ENCODE measurements around the gene ZNF532.

ZNF532 gene

DNA sequence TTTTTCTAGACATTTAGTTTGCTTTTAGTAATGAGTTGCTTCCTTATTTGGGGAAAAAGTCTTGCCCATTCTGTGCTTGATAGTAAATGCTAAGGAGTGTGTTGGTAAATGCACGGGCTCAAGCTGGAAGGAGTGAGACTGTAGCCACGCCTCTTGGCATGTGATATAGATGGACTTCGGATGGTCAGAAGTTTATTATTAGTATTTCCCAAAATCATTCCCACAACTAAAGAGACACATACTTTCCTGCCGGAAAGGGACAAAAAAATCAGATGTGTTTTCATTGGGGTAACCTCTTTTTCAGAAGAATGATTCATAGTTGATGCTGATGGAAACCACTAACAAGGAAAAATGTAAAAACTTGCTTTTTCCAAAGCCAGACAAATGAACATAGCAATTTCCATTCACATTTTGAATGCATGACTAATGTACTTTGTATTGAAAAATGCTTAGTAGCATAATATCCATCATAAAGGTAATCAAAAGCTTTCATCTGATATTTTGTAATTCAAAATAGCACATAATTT, 133.2 kb downstream of the ZNF532 start:
- no peak for TF ChIP-seq POLR2A (IDR thresholded peaks at IDR 0.05; ENCODE audit: extremely low read depth, insufficient read length)
- no peak for TF ChIP-seq MAX (IDR thresholded peaks at IDR 0.05; ENCODE audit: low read depth, low read length)
- TF ChIP-seq CTCF (IDR thresholded peaks at IDR 0.05; ENCODE audit: low read depth, low read length) = no peak
- no peak for DNase-seq (ENCODE audit: low read depth)
- H3K4me3 ChIP-seq (ENCODE audit: low read depth, low read length) = no peak overlapping the region

DNA sequence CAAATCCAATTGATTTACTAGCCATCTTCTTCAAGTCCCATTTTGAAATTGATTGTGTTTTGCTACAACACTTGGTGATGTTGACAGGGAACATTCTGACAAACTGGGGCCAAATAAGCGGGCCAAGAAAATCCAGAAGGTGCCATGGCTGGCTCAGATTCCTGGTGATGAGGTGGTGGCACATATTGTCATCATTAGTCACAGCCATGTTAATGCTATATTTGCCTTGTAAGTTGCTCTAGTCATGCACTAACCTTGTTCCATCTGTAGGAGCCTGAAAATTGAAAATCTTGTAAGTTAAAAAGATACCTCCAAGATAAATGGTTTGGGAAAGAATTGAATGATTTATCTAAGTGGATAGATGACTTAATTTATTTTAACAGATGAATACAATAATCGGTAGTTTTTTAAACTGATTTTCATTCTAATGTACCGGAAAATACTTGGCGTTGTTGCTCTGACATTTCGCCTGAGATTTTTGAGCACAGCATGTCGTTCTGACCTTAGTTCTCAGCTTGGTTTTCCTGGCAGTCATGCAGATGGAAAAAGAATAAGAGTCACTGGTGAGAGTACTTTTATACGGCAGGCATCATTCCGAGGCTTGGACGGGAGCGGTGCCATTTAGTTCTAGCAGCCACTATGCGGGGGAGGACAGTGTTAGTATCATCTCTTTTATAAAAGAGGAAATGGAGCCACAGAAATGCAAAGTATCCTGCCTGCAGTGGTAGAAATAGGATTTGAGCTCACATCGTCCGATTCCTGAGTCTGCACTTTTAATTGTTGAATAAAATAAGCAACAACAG, 133.9 kb downstream of the ZNF532 start:
- DNase-seq (ENCODE audit: low read depth) = peak; percentile 29
- TF ChIP-seq MAX (IDR thresholded peaks at IDR 0.05; ENCODE audit: low read depth, low read length) = no peak
- H3K4me3 ChIP-seq (ENCODE audit: low read depth, low read length) = no peak overlapping the region

DNA sequence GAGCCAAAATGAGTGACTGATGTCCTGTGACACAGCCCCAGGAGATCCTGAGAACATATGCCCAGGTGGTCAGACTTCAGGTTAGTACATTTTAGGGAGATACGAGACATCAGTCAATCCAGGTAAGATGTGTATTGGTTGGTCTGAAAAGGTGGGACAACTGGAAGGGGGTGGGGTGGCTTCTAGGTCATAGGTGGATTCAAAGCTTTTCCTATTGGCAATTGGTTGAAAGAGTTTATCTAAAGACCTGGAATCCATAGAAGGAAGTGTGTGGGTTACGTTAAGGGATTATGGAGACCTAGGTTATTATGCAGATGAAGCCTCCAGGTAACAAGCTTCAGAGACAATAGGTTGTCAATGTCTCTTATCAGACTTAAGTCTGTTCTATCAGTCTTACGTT, 136.5 kb downstream of the ZNF532 start:
- no peak for DNase-seq (ENCODE audit: low read depth)
- TF ChIP-seq CTCF (IDR thresholded peaks at IDR 0.05; ENCODE audit: low read depth, low read length) (no peak), MAX (IDR thresholded peaks at IDR 0.05; ENCODE audit: low read depth, low read length) (no peak), POLR2A (IDR thresholded peaks at IDR 0.05; ENCODE audit: extremely low read depth, insufficient read length) (no peak), MYC (IDR thresholded peaks at IDR 0.05; ENCODE audit: low read depth, low read length) (no peak)
- no peak overlapping the region for H3K4me3 ChIP-seq (ENCODE audit: low read depth, low read length)

DNA sequence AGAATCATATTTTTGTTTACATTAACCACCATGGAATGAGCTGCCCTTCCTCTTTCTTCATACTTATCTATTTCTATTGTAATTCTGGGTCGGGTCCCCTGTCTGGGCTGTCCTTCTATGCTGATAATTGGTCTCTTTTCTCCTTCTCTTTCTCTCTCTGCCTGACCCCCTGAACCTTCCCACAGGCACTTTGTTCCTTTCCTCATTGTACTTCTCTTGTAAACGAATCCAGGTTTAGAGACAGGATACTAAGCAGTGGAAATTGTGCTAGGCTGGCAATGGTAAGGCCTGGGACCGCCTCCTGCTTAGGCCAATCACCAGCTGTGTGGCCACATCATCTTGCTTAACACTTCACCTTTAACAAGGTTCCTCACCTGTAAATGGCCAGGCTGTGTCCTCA, 137.0 kb downstream of the ZNF532 start:
- DNase-seq (ENCODE audit: low read depth) = no peak
- no peak overlapping the region for H3K4me3 ChIP-seq (ENCODE audit: low read depth, low read length)
- no peak for TF ChIP-seq POLR2A (IDR thresholded peaks at IDR 0.05; ENCODE audit: extremely low read depth, insufficient read length)
- TF ChIP-seq MAX (IDR thresholded peaks at IDR 0.05; ENCODE audit: low read depth, low read length) = no peak
- TF ChIP-seq CTCF (IDR thresholded peaks at IDR 0.05; ENCODE audit: low read depth, low read length) = no peak
- TF ChIP-seq MYC (IDR thresholded peaks at IDR 0.05; ENCODE audit: low read depth, low read length) = no peak

- no peak for DNase-seq (ENCODE audit: low read depth)
- TF ChIP-seq MYC (IDR thresholded peaks at IDR 0.05; ENCODE audit: low read depth, low read length) (no peak), CTCF (IDR thresholded peaks at IDR 0.05; ENCODE audit: low read depth, low read length) (no peak), MAX (IDR thresholded peaks at IDR 0.05; ENCODE audit: low read depth, low read length) (no peak), POLR2A (IDR thresholded peaks at IDR 0.05; ENCODE audit: extremely low read depth, insufficient read length) (no peak)
- no peak overlapping the region for H3K4me3 ChIP-seq (ENCODE audit: low read depth, low read length)
Observed at GRCh38 chr18:59002974-59003594, 138.4 kb downstream of the ZNF532 start.

DNA sequence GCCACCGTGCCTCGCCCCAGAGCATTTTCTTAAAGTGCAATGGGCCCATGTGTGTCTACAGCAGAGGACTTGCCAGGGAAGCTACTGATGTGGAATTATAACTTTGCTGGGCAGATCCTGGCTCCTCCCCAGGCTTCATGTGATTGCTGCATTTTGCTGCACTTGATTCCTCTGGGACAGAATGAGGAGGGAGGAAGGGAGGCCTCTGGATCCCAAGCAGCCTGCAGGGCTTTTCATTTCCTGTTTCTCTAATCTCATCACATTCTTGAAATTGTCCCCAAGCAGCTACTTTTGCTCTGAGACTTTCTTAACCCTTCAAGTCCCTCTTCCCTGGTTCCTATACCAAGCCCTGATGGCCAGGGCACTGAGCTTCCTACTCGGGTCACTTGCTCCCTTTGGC, 140.6 kb downstream of the ZNF532 start:
- TF ChIP-seq MAX (IDR thresholded peaks at IDR 0.05; ENCODE audit: low read depth, low read length) = no peak
- no peak for TF ChIP-seq MYC (IDR thresholded peaks at IDR 0.05; ENCODE audit: low read depth, low read length)
- no peak for TF ChIP-seq POLR2A (IDR thresholded peaks at IDR 0.05; ENCODE audit: extremely low read depth, insufficient read length)
- TF ChIP-seq CTCF (IDR thresholded peaks at IDR 0.05; ENCODE audit: low read depth, low read length) = no peak
- no peak for DNase-seq (ENCODE audit: low read depth)
- no peak overlapping the region for H3K4me3 ChIP-seq (ENCODE audit: low read depth, low read length)
